Rectal smooth muscle tissue (tissue), 1 donor: Measurements from ENCODE around the gene PEF1.

Experiments used
- H3K27ac ChIP-seq: one replicate; pipeline ENCODE4 v1.7.0; 2013; ENCODE audit warnings: low read depth, low read length, inconsistent platforms
- H3K27me3 ChIP-seq: one replicate; pipeline ENCODE4 v1.7.0; 2013; ENCODE audit warnings: low read length; ENCODE audit not compliant: control insufficient read depth, insufficient read depth
- H3K36me3 ChIP-seq: one replicate; pipeline ENCODE4 v1.7.0; 2013; ENCODE audit warnings: low read length; ENCODE audit not compliant: control insufficient read depth, insufficient read depth
- H3K4me1 ChIP-seq: one replicate; pipeline ENCODE4 v1.7.0; 2013; ENCODE audit warnings: low read length; ENCODE audit not compliant: control insufficient read depth, insufficient read depth
- H3K4me3 ChIP-seq: one replicate; pipeline ENCODE4 v1.7.0; 2013; ENCODE audit warnings: low read length
- H3K9ac ChIP-seq: one replicate; pipeline ENCODE4 v1.7.0; 2013; ENCODE audit warnings: low read length

Gene PEF1

DNA sequence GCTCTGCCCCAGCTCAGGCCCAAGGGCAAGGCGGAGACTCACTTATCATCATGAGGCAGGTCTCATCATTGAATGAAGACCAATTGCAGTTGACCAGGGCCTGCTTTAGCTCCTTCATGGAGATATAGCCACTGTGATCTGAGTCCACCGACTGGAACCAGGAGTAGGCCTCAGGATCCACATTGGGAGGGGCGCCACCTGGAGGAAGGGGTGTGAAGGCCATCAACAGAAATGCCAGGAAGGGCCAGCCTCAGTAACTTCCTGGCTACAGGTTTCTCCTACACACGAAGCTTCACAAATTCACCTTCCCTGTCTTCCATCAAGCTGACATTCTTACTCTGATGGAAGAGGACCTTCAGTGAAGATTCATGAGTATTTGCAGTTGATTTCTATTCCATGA lies 11.6 kb downstream of the PEF1 start:
- Histone ChIP-seq H3K27me3 (no peaks in the 10 kb centered on the region), H3K36me3 (peaks cover 32% of the 10 kb centered on the region), H3K4me1 (peaks cover 3% of the 10 kb centered on the region), H3K9ac (no peak overlapping the region), H3K27ac (no peak overlapping the region), H3K4me3 (no peak overlapping the region)

DNA sequence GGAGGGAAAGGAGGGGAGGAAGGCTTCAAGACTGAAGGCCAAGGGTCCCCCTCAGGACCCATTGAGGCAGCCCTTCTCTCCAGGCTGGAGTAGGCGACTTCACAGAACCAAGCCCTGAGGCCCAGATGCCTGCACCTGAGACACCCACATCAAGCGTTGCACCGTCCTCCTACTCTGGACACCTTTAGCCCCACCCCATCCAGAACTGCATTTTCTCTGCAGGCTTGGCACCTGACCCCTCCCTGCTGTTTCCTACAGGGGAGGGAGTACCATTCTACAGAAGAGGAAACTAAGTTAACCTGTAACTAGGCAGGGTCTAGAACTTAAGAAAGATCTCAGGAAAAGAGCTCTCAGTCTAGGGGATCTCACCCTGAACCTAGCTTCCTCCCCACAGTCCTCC lies 12.0 kb downstream of the PEF1 start:
- Histone ChIP-seq H3K4me3 (no peak overlapping the region), H3K27ac (no peak overlapping the region), H3K9ac (no peak overlapping the region), H3K36me3 (peaks cover 32% of the 10 kb centered on the region), H3K4me1 (peaks cover 4% of the 10 kb centered on the region), H3K27me3 (no peaks in the 10 kb centered on the region)

DNA sequence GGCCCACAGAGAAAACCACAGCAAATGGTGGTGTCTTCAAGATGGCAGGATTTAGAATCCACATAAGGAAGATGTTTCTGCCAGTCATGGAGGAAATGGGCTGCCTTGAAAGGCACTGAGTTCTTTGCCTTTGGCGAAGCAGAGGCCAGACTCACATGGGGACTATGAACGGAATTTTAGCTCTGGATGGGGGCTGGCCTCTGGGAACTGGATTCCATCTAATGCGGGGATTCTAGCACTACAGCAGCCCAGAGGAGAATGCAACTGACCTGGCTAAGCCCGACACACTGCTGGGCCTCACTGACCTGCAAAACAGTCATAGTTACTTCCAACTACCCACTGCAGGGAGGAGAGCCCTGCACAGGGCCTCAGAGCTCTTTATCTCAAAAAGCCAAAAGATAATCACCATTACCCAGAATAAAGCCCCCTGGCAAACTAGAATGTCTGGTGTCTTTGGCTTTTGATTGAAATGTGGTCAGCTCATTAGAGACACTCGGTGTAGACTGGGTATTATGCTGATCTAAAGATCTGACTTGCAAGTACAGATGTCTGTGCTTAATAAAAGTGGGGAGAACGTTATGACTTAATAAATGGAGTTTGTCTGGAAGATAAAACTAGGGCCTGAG lies 15.6 kb downstream of the PEF1 start:
- Histone ChIP-seq H3K36me3 (peaks cover 32% of the 10 kb centered on the region), H3K27ac (no peak overlapping the region), H3K27me3 (no peaks in the 10 kb centered on the region), H3K4me1 (peaks cover 4% of the 10 kb centered on the region), H3K4me3 (no peak overlapping the region), H3K9ac (no peak overlapping the region)

DNA sequence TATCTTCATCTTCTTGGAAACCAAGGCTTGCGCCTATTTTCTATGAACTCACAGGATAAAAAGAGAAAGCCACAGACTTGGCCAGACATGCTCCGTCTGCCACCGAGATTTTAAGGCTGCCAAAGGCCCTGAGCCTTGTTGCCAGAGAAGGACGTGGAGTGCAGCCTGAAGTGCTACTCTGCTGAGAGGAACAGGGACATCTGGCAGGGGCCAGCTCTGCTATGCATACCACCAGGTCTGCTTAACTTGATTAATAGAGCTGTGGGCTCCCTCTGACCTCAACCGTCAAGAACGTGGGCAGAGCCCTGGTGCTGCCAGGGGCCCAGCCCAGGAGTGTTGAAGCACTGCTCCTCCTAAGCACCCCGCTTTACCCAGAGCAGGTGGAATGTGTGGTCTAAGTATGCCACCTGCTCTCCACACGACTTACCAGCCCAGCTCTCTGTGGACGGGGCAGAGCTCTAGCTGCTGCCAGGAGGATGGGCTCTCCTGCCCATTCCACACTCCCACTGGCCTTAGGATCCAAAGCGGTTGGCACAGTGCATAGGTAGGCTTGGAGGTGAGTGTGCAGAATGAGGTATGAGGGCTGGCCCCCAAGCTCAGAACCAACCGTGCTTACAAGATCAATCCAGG lies 16.6 kb downstream of the PEF1 start:
- H3K27ac ChIP-seq = peak overlapping the region; percentile 49
- H3K4me1 ChIP-seq = peaks cover 4% of the 10 kb centered on the region
- no peaks in the 10 kb centered on the region for H3K27me3 ChIP-seq
- no peak overlapping the region for H3K9ac ChIP-seq
- peaks cover 30% of the 10 kb centered on the region for H3K36me3 ChIP-seq
- no peak overlapping the region for H3K4me3 ChIP-seq

DNA sequence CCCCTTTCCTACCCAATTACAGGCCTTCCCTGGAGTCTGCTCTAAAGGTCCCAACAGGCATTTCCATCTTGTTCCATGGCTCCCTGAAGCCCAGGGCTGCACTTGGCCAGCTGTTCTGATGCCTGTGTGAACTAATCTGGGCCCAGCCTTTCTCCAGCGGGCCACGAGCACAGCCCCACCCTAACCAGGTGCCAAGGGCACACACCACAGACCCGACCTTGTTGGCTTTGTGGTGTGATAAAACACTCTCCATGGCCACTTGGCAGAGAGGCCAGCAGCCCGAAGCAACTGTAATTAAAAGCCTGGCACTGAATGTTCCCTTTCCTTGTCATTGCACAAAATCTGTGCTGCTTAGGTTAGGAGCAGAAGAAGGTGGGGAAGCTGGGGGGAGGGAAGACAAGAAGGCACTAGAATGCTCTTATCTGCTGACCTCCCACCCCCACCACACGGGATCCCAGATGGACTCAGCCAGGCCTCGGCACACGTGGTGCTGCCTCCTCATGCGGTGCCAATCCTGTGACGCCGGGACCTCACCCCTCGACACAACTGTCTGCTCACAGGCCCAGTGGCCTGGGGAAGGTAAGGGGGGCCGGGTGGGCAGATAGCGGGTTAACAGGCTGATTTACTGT lies 17.3 kb downstream of the PEF1 start:
- Histone ChIP-seq H3K4me3 (no peak overlapping the region), H3K27me3 (no peaks in the 10 kb centered on the region), H3K36me3 (peaks cover 25% of the 10 kb centered on the region), H3K4me1 (peaks cover 4% of the 10 kb centered on the region), H3K27ac (peak overlapping the region; percentile 46), H3K9ac (no peak overlapping the region)

DNA sequence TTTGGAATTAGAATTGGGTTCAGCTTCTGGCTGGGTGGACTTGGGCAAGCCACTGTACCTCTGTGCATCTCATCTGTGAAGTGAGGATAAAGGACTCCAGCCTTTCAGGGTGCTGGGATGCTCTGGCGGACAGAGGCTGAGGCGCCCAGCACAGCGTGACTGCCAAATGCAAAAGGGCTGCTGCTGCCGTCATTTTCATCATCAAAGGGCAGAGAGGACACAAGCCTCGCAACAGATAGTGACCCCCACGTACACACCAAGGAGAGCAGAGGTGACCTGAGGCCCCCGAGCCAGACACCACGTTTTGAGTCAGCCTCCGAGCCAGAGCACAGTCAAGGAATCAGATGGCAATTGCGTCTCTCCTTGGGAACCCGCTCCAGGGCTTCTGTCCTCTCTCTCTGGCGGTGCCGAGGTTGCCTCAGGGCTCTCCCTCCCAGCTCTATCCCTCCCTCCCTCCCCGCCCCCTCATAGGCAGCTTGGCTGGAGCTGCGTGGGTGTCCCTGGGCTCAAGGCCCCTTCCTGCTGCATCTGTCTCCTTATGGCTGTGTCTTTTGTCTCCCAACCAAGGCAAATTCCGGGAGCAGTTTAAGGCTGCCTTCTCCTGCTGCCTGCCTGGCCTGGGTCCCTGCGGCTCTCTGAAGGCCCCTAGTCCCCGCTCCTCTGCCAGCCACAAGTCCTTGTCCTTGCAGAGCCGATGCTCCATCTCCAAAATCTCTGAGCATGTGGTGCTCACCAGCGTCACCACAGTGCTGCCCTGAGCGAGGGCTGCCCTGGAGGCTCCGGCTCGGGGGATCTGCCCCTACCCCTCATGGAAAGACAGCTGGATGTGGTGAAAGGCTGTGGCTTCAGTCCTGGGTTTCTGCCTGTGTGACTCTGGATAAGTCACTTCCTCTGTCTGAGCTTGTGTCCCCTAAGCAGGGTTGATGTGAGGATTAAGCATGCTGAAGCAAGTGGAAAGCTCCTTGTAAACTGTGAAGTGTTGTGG lies 18.2 kb downstream of the PEF1 start:
- no peak overlapping the region for H3K27ac ChIP-seq
- H3K27me3 ChIP-seq = no peaks in the 10 kb centered on the region
- H3K9ac ChIP-seq = no peak overlapping the region
- H3K36me3 ChIP-seq = peaks cover 16% of the 10 kb centered on the region
- H3K4me1 ChIP-seq = peaks cover 4% of the 10 kb centered on the region
- no peak overlapping the region for H3K4me3 ChIP-seq

DNA sequence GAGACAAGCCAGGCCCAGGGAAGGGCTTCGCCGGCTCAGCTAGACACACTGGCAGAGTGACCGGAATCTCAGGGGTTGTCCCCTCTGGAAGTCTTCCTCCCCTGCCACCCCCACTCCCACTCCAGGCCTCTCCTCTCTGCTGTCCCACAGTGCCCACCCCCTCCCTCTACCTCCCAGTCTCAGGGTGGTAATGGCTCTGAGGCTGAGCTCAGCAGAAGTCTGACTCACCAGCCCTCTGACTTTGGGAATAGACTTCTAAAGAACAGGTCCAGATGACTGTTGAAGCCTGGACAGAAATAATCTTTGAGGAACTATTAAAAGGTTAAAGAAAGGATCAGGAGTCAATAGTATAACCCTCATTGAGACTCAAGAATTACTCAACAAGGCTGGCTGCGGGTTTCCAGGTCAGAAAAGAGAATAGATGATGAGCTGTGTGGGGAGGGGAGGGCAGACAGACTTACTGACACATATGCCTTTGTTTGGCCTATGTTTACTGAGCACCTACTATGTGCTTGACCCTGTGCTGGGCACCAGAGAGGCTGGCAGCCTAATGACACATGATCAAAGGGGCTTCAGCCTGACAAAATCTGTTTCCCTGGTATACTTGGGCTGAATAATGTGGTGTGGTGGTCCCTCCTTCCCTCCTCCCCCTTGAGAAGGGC lies 19.0 kb downstream of the PEF1 start:
- no peaks in the 10 kb centered on the region for H3K27me3 ChIP-seq
- no peak overlapping the region for H3K27ac ChIP-seq
- H3K4me3 ChIP-seq = no peak overlapping the region
- H3K4me1 ChIP-seq = peaks cover 4% of the 10 kb centered on the region
- no peak overlapping the region for H3K9ac ChIP-seq
- peaks cover 8% of the 10 kb centered on the region for H3K36me3 ChIP-seq

DNA sequence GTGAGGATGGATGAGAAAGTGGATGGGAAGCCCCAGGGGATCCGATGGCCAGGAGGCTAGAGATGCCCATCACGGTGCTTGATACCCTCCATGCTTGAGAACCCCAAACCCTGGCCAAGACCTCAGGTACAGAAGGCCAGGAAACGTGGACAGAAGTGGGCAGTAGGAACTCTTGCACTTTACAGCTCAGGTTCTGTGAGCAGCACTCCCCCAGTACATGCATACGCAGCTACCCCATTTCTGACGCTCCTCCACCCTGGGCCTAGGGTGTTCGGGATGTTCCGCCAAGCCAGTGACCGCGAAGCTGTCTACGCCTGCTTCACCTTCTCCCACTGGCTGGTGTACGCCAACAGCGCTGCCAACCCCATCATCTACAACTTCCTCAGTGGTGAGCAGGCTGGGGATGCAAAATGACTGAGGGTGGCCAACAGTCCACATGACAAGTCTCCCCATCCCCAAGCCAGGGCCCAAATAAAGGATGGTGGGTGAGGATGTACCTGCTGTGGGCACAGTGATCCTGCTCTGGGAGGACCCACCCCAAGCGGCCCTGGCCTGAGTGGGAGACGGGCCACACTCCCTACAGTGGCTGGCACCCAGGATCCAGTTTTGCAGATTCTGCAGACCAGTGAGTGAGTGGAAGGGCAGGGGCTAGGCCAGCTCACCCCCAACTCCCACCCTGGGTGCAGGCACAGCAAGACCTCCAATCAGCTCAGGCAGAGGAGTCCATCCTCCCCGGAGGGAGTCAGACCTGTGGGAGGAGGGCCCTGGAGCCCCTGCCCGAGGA lies 19.8 kb downstream of the PEF1 start:
- Histone ChIP-seq H3K9ac (no peak overlapping the region), H3K4me1 (peaks cover 4% of the 10 kb centered on the region), H3K36me3 (peaks cover 2% of the 10 kb centered on the region), H3K27me3 (no peaks in the 10 kb centered on the region), H3K4me3 (no peak overlapping the region), H3K27ac (no peak overlapping the region)

DNA sequence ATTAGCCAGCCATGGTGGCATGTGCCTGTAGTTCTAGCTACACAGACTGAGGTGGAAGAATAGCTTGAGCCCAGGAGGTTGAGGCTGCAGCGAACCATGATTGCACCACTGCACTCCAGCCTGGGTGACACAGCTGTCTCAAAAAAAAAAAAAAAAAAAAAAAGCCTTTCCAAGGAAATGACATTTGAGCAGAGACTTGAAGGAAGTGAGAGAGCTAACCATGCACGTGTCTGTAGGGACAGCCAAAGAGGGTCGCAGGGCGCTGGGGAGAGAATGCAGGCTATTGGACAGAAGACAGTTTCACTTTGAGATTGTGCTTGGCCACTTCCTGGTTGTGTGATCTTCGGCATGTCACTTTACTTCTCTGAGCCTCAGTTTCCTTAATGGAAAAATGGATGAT lies 20.4 kb downstream of the PEF1 start:
- Histone ChIP-seq H3K27me3 (no peaks in the 10 kb centered on the region), H3K9ac (no peak overlapping the region), H3K36me3 (no peaks in the 10 kb centered on the region), H3K4me3 (no peak overlapping the region), H3K4me1 (peaks cover 4% of the 10 kb centered on the region), H3K27ac (no peak overlapping the region)

DNA sequence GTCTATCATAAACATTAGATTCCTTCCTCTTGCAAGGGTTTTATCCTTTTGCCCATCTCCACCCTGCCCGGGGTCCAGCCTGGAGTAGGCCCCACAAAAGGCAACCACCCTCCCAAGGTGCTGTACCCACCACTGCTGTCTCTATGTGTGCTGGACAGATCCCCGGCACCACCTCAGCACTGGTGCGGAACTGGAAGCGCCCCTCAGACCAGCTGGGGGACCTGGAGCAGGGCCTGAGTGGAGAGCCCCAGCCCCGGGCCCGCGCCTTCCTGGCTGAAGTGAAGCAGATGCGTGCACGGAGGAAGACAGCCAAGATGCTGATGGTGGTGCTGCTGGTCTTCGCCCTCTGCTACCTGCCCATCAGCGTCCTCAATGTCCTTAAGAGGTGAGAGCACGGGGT lies 21.3 kb downstream of the PEF1 start:
- Histone ChIP-seq H3K27ac (no peak overlapping the region), H3K36me3 (no peaks in the 10 kb centered on the region), H3K27me3 (peaks cover 3% of the 10 kb centered on the region), H3K4me1 (peaks cover 3% of the 10 kb centered on the region), H3K9ac (no peak overlapping the region), H3K4me3 (no peak overlapping the region)

DNA sequence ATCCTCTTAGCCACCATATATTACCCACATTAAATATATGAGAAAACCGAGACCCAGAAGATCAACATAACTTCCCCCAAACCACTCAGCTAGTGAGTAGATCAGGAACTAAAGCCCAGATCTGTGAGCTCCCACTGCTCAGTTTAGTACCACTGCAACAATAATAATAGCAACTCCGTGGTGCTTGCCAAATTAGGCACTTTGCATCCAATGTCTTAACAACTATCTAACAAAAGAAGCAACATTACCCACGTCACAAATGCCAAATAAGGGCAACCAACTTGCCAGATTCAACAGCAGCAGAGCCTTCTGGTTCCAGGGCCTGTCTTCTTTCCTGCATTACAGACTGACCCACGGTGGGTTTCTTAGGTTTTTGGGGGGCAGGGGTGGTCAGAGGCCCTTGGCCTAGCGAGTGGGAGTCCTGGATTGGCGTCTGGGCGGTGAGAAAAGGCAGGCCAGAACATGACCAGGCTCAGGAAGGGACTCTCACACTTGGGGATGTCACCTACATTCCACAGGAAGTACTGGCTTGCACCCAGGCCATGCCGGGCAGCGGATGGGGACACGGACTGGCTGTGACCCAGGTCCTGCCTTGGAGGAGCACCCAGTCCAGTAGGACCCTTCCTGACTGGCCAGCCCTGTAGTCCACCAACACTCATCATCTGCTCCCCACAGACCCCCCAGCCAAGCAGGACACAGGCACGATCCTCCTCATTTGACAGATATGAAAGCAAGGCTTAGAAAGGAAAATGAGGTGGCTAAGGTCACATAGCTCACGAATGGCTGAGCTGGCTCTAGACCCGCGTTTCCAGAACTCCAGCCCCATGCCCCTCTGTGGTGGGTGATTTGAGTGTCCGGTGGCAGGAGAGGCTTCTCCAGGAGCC lies 22.6 kb downstream of the PEF1 start:
- no peak overlapping the region for H3K27ac ChIP-seq
- peaks cover 10% of the 10 kb centered on the region for H3K27me3 ChIP-seq
- no peaks in the 10 kb centered on the region for H3K36me3 ChIP-seq

More for the DNA sequence above, 22.6 kb downstream of the PEF1 start:
- Histone ChIP-seq H3K4me3 (no peak overlapping the region), H3K4me1 (no peaks in the 10 kb centered on the region), H3K9ac (no peak overlapping the region)
